Measurements from ENCODE around the gene VPREB1.
"Not testable (repeated sequence)": the region's sequence is repeated elsewhere in the genome, so short reads cannot be mapped to it uniquely, and the experiment has no call there.

VPREB1 gene

GRCh38 chr22:22248878-22249277 lies 4.3 kb downstream of the VPREB1 start:
- no peak for DNase-seq

- not testable (repeated sequence) for DNase-seq
These were observed 6.1 kb downstream of the VPREB1 start for GRCh38 chr22:22250651-22251050.

GRCh38 chr22:22256133-22256532 lies 11.5 kb downstream of the VPREB1 start:
- DNase-seq, result not testable (repeated sequence)

GRCh38 chr22:22258597-22259415 lies 14.2 kb downstream of the VPREB1 start:
- not testable (repeated sequence) for DNase-seq

GRCh38 chr22:22260169-22260568 lies 15.6 kb downstream of the VPREB1 start:
- not testable (repeated sequence) for DNase-seq

GRCh38 chr22:22260586-22260985 lies 16.0 kb downstream of the VPREB1 start:
- DNase-seq, result not testable (repeated sequence)

- not testable (repeated sequence) for DNase-seq
These were observed 17.9 kb downstream of the VPREB1 start for GRCh38 chr22:22262332-22263074.

GRCh38 chr22:22263823-22264222 lies 19.2 kb downstream of the VPREB1 start:
- DNase-seq, result not testable (repeated sequence)

- DNase-seq, result not testable (repeated sequence)
These were observed 25.6 kb downstream of the VPREB1 start for GRCh38 chr22:22270036-22270676.

- not testable (repeated sequence) for DNase-seq
These were observed 32.8 kb downstream of the VPREB1 start for GRCh38 chr22:22277423-22277822.

- not testable (repeated sequence) for DNase-seq
These were observed 40.6 kb downstream of the VPREB1 start for GRCh38 chr22:22284962-22285756.

GRCh38 chr22:22286390-22287105 lies 42.0 kb downstream of the VPREB1 start:
- not testable (repeated sequence) for DNase-seq

- not testable (repeated sequence) for DNase-seq
These were observed 42.6 kb downstream of the VPREB1 start for GRCh38 chr22:22287106-22287626.

GRCh38 chr22:22289666-22290065 lies 45.1 kb downstream of the VPREB1 start:
- not testable (repeated sequence) for DNase-seq

GRCh38 chr22:22291129-22291806 lies 46.7 kb downstream of the VPREB1 start:
- DNase-seq, result not testable (repeated sequence)

GRCh38 chr22:22292656-22293055 lies 48.1 kb downstream of the VPREB1 start:
- not testable (repeated sequence) for DNase-seq

GRCh38 chr22:22293436-22293835 lies 48.9 kb downstream of the VPREB1 start:
- not testable (repeated sequence) for DNase-seq

- DNase-seq, result not testable (repeated sequence)
These were observed 50.1 kb downstream of the VPREB1 start for GRCh38 chr22:22294641-22295040.

Measured in hippocampal formation (tissue), 2 donors.